GM06990 (cell line): Measurements from ENCODE around the gene ZBTB32.
"Not testable (repeated sequence)": the region's sequence is repeated elsewhere in the genome, so short reads cannot be mapped to it uniquely, and the experiment has no call there.

Source experiments
- DNase-seq: peaks from one replicate; pipeline ENCODE4 v3.0.0-alpha.2; 2011; ENCODE audit not compliant: insufficient read length; ENCODE audit errors: extremely low read depth
- H3K27me3 ChIP-seq: replicated peaks from 2 replicates; pipeline ENCODE4 v1.6.0; 2011; ENCODE audit warnings: low read length; ENCODE audit not compliant: control insufficient read depth, insufficient read depth
- H3K36me3 ChIP-seq: 2 replicates; pipeline ENCODE4 v1.5.1; 2011; ENCODE audit warnings: low read length; ENCODE audit not compliant: control insufficient read depth, insufficient read depth
- H3K4me3 ChIP-seq: replicated peaks from 2 replicates; pipeline ENCODE4 v1.5.1; 2011; ENCODE audit warnings: low read depth, mild to moderate bottlenecking, control low read depth, low read length
- TF ChIP-seq, protein P1 (sequence below): IDR thresholded peaks from 2 replicates; pipeline ENCODE4 v1.5.1; 2011; ENCODE audit warnings: low read length, control low read depth, mild to moderate bottlenecking, inconsistent platforms; ENCODE audit not compliant: insufficient read depth, poor library complexity, severe bottlenecking

ZBTB32 gene

GRCh38 chr19:35720648-35721047 is 16.3 kb downstream of the ZBTB32 start:
- Histone ChIP-seq H3K36me3 (peaks cover 39% of the 10 kb centered on the region), H3K4me3 (no peak overlapping the region), H3K27me3 (no peaks in the 10 kb centered on the region)
- DNase-seq, result no peak
- TF ChIP-seq, protein P1, sequence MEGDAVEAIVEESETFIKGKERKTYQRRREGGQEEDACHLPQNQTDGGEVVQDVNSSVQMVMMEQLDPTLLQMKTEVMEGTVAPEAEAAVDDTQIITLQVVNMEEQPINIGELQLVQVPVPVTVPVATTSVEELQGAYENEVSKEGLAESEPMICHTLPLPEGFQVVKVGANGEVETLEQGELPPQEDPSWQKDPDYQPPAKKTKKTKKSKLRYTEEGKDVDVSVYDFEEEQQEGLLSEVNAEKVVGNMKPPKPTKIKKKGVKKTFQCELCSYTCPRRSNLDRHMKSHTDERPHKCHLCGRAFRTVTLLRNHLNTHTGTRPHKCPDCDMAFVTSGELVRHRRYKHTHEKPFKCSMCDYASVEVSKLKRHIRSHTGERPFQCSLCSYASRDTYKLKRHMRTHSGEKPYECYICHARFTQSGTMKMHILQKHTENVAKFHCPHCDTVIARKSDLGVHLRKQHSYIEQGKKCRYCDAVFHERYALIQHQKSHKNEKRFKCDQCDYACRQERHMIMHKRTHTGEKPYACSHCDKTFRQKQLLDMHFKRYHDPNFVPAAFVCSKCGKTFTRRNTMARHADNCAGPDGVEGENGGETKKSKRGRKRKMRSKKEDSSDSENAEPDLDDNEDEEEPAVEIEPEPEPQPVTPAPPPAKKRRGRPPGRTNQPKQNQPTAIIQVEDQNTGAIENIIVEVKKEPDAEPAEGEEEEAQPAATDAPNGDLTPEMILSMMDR, result no peak

GRCh38 chr19:35721374-35721773 is 17.0 kb downstream of the ZBTB32 start:
- Histone ChIP-seq H3K36me3 (peaks cover 43% of the 10 kb centered on the region), H3K27me3 (no peaks in the 10 kb centered on the region), H3K4me3 (no peak overlapping the region)
- TF ChIP-seq, protein P1, result no peak
- DNase-seq, result no peak

DNA sequence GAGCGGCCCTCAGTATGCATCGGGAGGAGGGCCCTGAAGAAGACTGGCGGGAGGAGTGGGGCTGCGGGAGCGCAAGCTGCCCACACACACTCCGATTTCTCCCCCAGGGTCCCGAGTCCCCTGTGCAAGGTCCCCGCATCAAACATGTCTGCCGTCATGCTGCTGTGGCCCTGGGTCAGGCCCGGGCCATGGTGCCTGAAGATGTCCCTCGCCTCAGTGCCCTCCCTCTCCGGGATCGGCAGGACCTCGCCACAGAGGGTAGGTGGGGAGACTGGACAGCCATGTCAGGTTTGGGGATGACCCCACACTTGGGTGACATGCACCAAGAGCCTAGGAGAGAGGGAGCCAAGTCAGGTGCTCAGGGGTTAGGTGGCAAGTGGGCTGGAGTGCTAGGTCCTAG is 18.1 kb downstream of the ZBTB32 start:
- H3K36me3 ChIP-seq, result peaks cover 50% of the 10 kb centered on the region
- H3K4me3 ChIP-seq, result no peak overlapping the region
- no peak for DNase-seq
- no peaks in the 10 kb centered on the region for H3K27me3 ChIP-seq
- TF ChIP-seq, protein P1, result no peak

- TF ChIP-seq, protein P1, result no peak
- no peak for DNase-seq
- Histone ChIP-seq H3K36me3 (peaks cover 53% of the 10 kb centered on the region), H3K27me3 (no peaks in the 10 kb centered on the region), H3K4me3 (no peak overlapping the region)
These were observed 18.5 kb downstream of the ZBTB32 start for GRCh38 chr19:35722897-35723296.

DNA sequence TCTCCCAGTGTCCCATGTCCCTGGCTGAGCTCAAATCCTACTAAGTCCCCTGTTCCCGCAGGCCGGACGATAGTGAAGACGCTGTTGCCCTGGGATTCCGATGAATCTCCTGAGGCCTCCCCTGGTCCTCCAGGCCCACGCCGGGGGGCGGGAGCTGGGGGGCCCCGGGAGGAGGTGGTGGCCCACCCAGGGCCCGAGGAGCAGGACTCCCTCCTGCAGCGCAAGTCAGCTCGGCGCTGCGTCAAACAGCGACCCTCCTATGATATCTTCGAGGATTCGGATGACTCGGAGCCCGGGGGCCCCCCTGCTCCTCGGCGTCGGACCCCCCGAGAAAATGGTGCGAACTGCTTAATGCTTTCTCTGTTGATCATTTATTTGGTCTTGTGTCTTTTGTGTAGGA is 19.3 kb downstream of the ZBTB32 start:
- no peak for DNase-seq
- Histone ChIP-seq H3K36me3 (peaks cover 57% of the 10 kb centered on the region), H3K27me3 (no peaks in the 10 kb centered on the region), H3K4me3 (no peak overlapping the region)
- TF ChIP-seq, protein P1, result no peak

DNA sequence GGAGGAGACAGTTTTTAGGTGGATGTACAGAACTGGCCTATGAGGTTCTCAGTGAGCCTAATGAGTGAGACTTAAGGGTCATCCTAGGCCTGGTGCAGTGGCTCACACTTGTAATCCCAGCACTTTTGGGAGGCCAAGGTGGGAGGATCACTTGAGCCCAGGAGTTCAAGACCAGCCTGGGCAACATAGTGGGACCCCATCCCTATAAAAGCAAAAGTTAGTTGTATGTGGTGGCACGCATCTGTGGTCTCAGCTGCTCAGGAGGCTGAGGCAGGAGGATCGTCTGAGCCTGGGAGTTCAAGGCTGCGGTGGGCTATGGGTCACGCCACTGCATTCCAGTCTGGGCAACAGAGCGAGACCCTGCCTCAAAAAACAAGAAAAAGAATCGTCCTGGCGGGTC is 19.8 kb downstream of the ZBTB32 start:
- not testable (repeated sequence) for DNase-seq, H3K27me3 ChIP-seq, H3K4me3 ChIP-seq
- peaks cover 62% of the 10 kb centered on the region for H3K36me3 ChIP-seq
